Pancreas (tissue), 10 donors: Measurements from ENCODE around the gene C14orf93. TPM values are rescaled to one million over a fixed set of nuclear protein-coding genes. Genes with fewer than 3 reads are reported as not detected.

Experiments used
- ATAC-seq, 4 donors: fragments of 200-7000 bp; cut with Tn5 transposase; one replicate each; pipeline versions ENCODE4 v1.8.0 to v1.9.1; 2020; ENCODE audit warnings: mild to moderate bottlenecking in 4 of 4, moderate library complexity in 4 of 4
- DNase-seq, 6 donors: peaks; one replicate each; pipeline ENCODE4 v3.0.0-alpha.2; 2020
- FAIRE-seq: peaks from 2 replicates; lab custom pipeline; 2012; peaks lifted over from hg19 to GRCh38; lab: Jason Lieb, UNC
- H3K27ac ChIP-seq, 4 donors: fragments of 200-600 bp; sonication (generic); 1 replicate in 3 of 4; 2 replicates in 1 of 4; pipeline versions ENCODE4 v1.5.0 to v1.8.0; 2020
- H3K27me3 ChIP-seq, 4 donors: fragments of 200-600 bp; one replicate each; pipeline ENCODE4 v1.8.0; 2021
- H3K36me3 ChIP-seq, 3 donors: fragments of 200-600 bp; sonication (generic) in 1 of 3; one replicate each; pipeline versions ENCODE4 v1.5.0 to v1.8.0; 2020 to 2021
- H3K4me1 ChIP-seq, 3 donors: fragments of 200-600 bp; one replicate each; pipeline ENCODE4 v1.8.0; 2021
- H3K4me3 ChIP-seq, 4 donors: fragments of 200-600 bp; sonication (generic) in 2 of 4; one replicate each; pipeline versions ENCODE4 v1.5.0 to v1.8.0; 2020 to 2021
- H3K9me3 ChIP-seq, 4 donors: fragments of 200-600 bp; one replicate each; pipeline ENCODE4 v1.8.0; 2021
- WGBS, 2 donors: extraction: QIAGEN DNeasy Blood & Tissue Kit; methylation state at CpG; one replicate each; pipeline ENCODE4 v1.1.7; 2013; 5-methylcytosine and 5-hydroxymethylcytosine counted together
- intact Hi-C, 3 donors: fragments of 100-400 bp; cut with DNase I; formaldehyde crosslinking; loops; one replicate each; pipeline versions ENCODE4 v1.11.1 to v1.14.2; 2022
- polyA plus RNA-seq, 2 donors: library from polyadenylated mRNA; stranded (reverse); fragments of 200-250 nt; gene quantifications; one replicate each; pipeline ENCODE4 v1.2.3, GENCODE V29; 2013
- total RNA-seq, 6 donors: library from RNA; stranded (reverse); fragmentation: NEBNext Ultra II Directional in 4 of 6; extraction: Animal tissue kit (Norgen Biotek cat#: 25700) in 4 of 6; gene quantifications; one replicate each; pipeline versions ENCODE4 v1.2.1 to v1.2.4, GENCODE V29; 2021 to 2023
- TF ChIP-seq, protein P1 (sequence below), 4 donors: fragments of 200-600 bp; sonication (generic) in 3 of 4; IDR thresholded peaks; one replicate each; pipeline versions ENCODE4 v1.5.0 to v1.8.0; 2021; ENCODE audit warnings: antibody characterized with exemption in 4 of 4
- donor health status: healthy with polysubstance abuse.
- donor health status: DM: no; HTN: no; CAD: no; lungs with moderate emphysema.
- donor health status: DM: no; HTN: no; CAD: no.
- donor health status: control.
- donor health status: control.
- donor health status: Bipolar disorder and iron deficiency.
- donor health status: DM: yes; HTN: yes; CAD: no.
- donor health status: DM: no; HTN: no; CAD: no.
- donor health status: DM: no; HTN: no; CAD: no.
- donor health status: DM: yes; HTN: yes; CAD: no.

The C14orf93 gene
- total and polyA plus RNA-seq, 8 donors = 4.3 to 11.3 (median 6.5) TPM

DNA sequence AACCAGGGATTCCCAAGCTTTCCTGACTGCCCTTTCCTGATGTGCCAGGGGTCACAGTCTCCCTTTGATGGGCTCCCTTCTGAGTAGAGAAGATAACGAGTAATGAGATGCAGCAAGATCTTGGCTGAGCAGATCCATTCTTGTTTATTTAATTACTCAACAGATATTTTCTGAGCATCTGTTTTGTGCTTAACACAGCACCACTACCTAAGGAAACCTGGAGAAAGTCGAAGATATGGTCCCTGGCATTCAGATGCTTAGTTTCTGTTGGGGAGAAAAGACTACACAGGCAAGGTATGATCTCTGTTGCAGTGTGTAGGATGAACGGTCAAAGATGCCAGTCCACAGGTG, 31.5 kb downstream of the C14orf93 start:
- no peaks in the 10 kb centered on the region for H3K9me3 ChIP-seq
- no peak for DNase-seq
- no peak overlapping the region for H3K4me3 ChIP-seq
- H3K4me1 ChIP-seq = peaks cover 23 to 33% (median 29%) of the 10 kb centered on the region in 3 donors
- intact Hi-C loops = loop anchor here in 1 of 3 donors (10.0 kb wide), 1 partner anchor 104 kb away; the partner anchor contains the start of gene LRP10
- 55 to 73% methylated on average over 3 of the region's 3 CpGs for WGBS, 2 donors
- peak overlapping the region; percentile 70 to 79 (median 78) for H3K27ac ChIP-seq
- TF ChIP-seq, protein P1, sequence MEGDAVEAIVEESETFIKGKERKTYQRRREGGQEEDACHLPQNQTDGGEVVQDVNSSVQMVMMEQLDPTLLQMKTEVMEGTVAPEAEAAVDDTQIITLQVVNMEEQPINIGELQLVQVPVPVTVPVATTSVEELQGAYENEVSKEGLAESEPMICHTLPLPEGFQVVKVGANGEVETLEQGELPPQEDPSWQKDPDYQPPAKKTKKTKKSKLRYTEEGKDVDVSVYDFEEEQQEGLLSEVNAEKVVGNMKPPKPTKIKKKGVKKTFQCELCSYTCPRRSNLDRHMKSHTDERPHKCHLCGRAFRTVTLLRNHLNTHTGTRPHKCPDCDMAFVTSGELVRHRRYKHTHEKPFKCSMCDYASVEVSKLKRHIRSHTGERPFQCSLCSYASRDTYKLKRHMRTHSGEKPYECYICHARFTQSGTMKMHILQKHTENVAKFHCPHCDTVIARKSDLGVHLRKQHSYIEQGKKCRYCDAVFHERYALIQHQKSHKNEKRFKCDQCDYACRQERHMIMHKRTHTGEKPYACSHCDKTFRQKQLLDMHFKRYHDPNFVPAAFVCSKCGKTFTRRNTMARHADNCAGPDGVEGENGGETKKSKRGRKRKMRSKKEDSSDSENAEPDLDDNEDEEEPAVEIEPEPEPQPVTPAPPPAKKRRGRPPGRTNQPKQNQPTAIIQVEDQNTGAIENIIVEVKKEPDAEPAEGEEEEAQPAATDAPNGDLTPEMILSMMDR (IDR thresholded peaks at IDR 0.05) = no peak
- no peak for ATAC-seq
- no peaks in the 10 kb centered on the region for H3K36me3 ChIP-seq
- FAIRE-seq = no peak
- no peaks in the 10 kb centered on the region for H3K27me3 ChIP-seq

DNA sequence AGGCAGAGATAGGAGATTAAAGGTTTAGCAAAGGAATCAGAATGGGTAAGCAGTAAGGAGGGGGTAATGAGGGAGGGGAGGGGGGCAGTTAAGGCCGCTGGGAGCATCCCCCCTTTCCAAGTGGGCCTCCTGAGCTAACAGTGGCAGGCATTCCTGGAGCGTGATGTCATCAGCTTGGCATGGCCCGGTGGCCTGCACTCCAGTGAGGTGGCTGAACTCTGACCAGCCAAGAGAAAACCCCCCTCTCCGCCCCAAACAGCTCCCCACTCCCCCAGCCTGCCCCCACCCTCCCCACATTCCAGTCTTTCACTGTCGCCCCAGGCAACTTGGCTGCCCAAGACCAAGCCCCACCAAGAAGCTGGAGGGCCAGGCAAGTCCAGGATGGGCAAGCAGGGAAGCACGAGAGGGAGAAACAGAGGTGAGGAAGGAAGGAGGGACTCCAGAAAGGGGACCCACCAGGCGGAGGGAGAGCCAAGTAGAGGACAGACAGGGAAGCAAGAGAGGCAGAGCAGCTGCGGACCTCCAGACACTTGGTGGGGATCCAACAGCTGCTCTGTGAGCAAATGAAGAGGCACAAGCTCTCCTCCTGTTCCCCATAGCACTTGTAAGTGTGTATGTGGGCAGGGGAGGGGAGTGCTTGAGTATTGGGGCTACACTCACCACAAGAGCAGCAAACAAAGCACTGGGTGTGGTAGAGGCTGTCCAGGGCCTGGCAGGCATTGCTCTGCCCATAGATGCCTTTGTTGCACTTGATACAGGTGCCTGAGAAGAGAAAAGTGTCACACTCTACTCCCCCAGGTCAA, 32.1 kb downstream of the C14orf93 start:
- peak; percentile 62 to 74 (median 69) for ATAC-seq
- Histone ChIP-seq H3K27ac (peak overlapping the region; percentile 70 to 79 (median 78)), H3K4me3 (no peak overlapping the region), H3K4me1 (peaks cover 23 to 32% (median 29%) of the 10 kb centered on the region in 3 donors), H3K36me3 (no peaks in the 10 kb centered on the region), H3K27me3 (no peaks in the 10 kb centered on the region), H3K9me3 (no peaks in the 10 kb centered on the region)
- FAIRE-seq = no peak
- DNase-seq = peak; percentile 72 to 86 (median 82)
- TF ChIP-seq, protein P1 (IDR thresholded peaks at IDR 0.05) = no peak
- 18 to 20% methylated on average over 7 to 8 of the region's 8 CpGs for WGBS, 2 donors
- intact Hi-C loops = loop anchor here in 1 of 3 donors (10.0 kb wide), 1 partner anchor 103 kb away; the partner anchor contains the start of gene LRP10

GRCh38 chr14:22977434-22977683, 32.6 kb downstream of the C14orf93 start:
- Histone ChIP-seq H3K4me1 (peaks cover 23 to 32% (median 29%) of the 10 kb centered on the region in 3 donors), H3K27me3 (no peaks in the 10 kb centered on the region), H3K9me3 (no peaks in the 10 kb centered on the region), H3K36me3 (no peaks in the 10 kb centered on the region), H3K4me3 (no peak overlapping the region), H3K27ac (peak overlapping the region; percentile 70 to 79 (median 78))
- intact Hi-C loops = loop anchor here in 1 of 3 donors (10.0 kb wide), 1 partner anchor 103 kb away; the partner anchor contains the start of gene LRP10
- TF ChIP-seq, protein P1 (IDR thresholded peaks at IDR 0.05) = no peak
- peak in 1 of 6 donors; percentile 35 for DNase-seq
- ATAC-seq = peak in 1 of 4 donors; percentile 26
- FAIRE-seq = no peak

- Histone ChIP-seq H3K4me1 (peaks cover 23 to 32% (median 29%) of the 10 kb centered on the region in 3 donors), H3K4me3 (no peak overlapping the region), H3K9me3 (no peaks in the 10 kb centered on the region), H3K36me3 (no peaks in the 10 kb centered on the region), H3K27me3 (no peaks in the 10 kb centered on the region), H3K27ac (peak overlapping the region; percentile 70 to 79 (median 78))
- DNase-seq (peak in 2 of 6 donors; percentile 45 to 59), ATAC-seq (peak; percentile 14 to 35 (median 22)), FAIRE-seq (no peak)
- WGBS, 2 donors = 11% methylated on average over 6 of the region's 6 CpGs
- TF ChIP-seq, protein P1 (IDR thresholded peaks at IDR 0.05) = no peak
- intact Hi-C loops = loop anchor here in 1 of 3 donors (10.0 kb wide), 1 partner anchor 102 kb away; the partner anchor contains the start of gene LRP10
Observed at GRCh38 chr14:22976620-22977433, 33.1 kb downstream of the C14orf93 start.
